Naive thymus-derived CD4-positive, alpha-beta T cell (primary cell): ENCODE measurements around the gene UGT2B10. TPM values are rescaled to one million over a fixed set of nuclear protein-coding genes. Genes with fewer than 3 reads are reported as not detected.
"Not testable (repeated sequence)": the region's sequence is repeated elsewhere in the genome, so short reads cannot be mapped to it uniquely, and the experiment has no call there.

ENCODE experiments used
- ATAC-seq: fragments of 150-1000 bp; cut with Tn5 transposase; 2 replicates; pipeline ENCODE4 v1.10.0; 2021; ENCODE audit warnings: mild to moderate bottlenecking, moderate library complexity
- CTCF ChIA-PET: fragments of 350-600 bp; sonication (Branson Sonifier 250); formaldehyde crosslinking; loops from one replicate; lab custom pipeline; 2021; ENCODE audit warnings: antibody characterized with exemption; lab: Charles Lee
- POLR2A ChIA-PET: fragments of 350-600 bp; sonication (Branson Sonifier 250); formaldehyde crosslinking; loops from one replicate; lab custom pipeline; 2021; ENCODE audit warnings: antibody characterized with exemption, inconsistent platforms; lab: Charles Lee
- DNase-seq, 9 donors: peaks; one replicate each; pipeline versions ENCODE4 v3.0.0 to v3.0.0-alpha.2; 2020 to 2022; ENCODE audit warnings: mixed read lengths in 1 of 9
- H3K27ac ChIP-seq: one replicate; pipeline ENCODE4 v1.7.0; 2013; ENCODE audit warnings: mild to moderate bottlenecking, low read depth, low read length, moderate library complexity
- H3K27me3 ChIP-seq, 2 donors: one replicate each; pipeline ENCODE4 v1.7.0; 2013; ENCODE audit warnings: low read length in 2 of 2, mild to moderate bottlenecking in 2 of 2, moderate library complexity in 2 of 2; ENCODE audit not compliant: control insufficient read depth in 2 of 2, insufficient read depth in 2 of 2
- H3K36me3 ChIP-seq, 3 experiments: 1 replicate in 2 of 3; 2 replicates in 1 of 3; pipeline ENCODE4 v1.7.0; 2013; ENCODE audit warnings: low read length in 3 of 3, mild to moderate bottlenecking in 3 of 3, moderate library complexity in 1 of 3; ENCODE audit not compliant: insufficient read depth in 3 of 3, control insufficient read depth in 2 of 3
- H3K4me1 ChIP-seq, 2 donors: one replicate each; pipeline ENCODE4 v1.7.0; 2013; ENCODE audit warnings: low read length in 2 of 2, mild to moderate bottlenecking in 2 of 2, moderate library complexity in 1 of 2; ENCODE audit not compliant: control insufficient read depth in 2 of 2, insufficient read depth in 2 of 2
- H3K4me3 ChIP-seq: 2 replicates; pipeline ENCODE4 v1.7.0; 2013; ENCODE audit warnings: mild to moderate bottlenecking, low read length
- H3K9me3 ChIP-seq, 3 experiments: 1 replicate in 2 of 3; 2 replicates in 1 of 3; pipeline ENCODE4 v1.7.0; 2013; ENCODE audit warnings: low read length in 3 of 3; ENCODE audit not compliant: control insufficient read depth in 2 of 3
- H3K27ac Mint-ChIP-seq, 9 donors: one replicate each; pipeline ENCODE4 v1.8.0; 2020 to 2022; ENCODE audit warnings: mixed read lengths in 9 of 9, mild to moderate bottlenecking in 8 of 9, moderate library complexity in 5 of 9, inconsistent platforms in 2 of 9
- H3K27me3 Mint-ChIP-seq, 5 donors: one replicate each; pipeline ENCODE4 v1.8.0; 2021 to 2022; ENCODE audit warnings: mixed read lengths in 5 of 5, mild to moderate bottlenecking in 1 of 5
- H3K36me3 Mint-ChIP-seq, 5 donors: one replicate each; pipeline ENCODE4 v1.8.0; 2020 to 2022; ENCODE audit warnings: mixed read lengths in 5 of 5, mild to moderate bottlenecking in 3 of 5, inconsistent platforms in 1 of 5
- H3K4me1 Mint-ChIP-seq, 7 donors: one replicate each; pipeline ENCODE4 v1.8.0; 2020 to 2022; ENCODE audit warnings: mixed read lengths in 7 of 7, mild to moderate bottlenecking in 3 of 7, inconsistent platforms in 1 of 7
- H3K4me3 Mint-ChIP-seq, 10 donors: one replicate each; pipeline ENCODE4 v1.8.0; 2020 to 2022; ENCODE audit warnings: mild to moderate bottlenecking in 10 of 10, mixed read lengths in 10 of 10, moderate library complexity in 6 of 10, inconsistent platforms in 2 of 10
- H3K9me3 Mint-ChIP-seq, 11 donors: one replicate each; pipeline ENCODE4 v1.8.0; 2020 to 2022; ENCODE audit warnings: mixed read lengths in 11 of 11, mild to moderate bottlenecking in 4 of 11, inconsistent platforms in 1 of 11, moderate library complexity in 1 of 11
- intact Hi-C, 2 donors: fragments of 100-400 bp; cut with micrococcal nuclease; formaldehyde crosslinking; loops; one replicate each; pipeline ENCODE4 v1.15.1; 2023
- polyA plus RNA-seq, 2 donors: library from polyadenylated mRNA; unstranded; fragments of 300-500 nt; fragmentation: Illumina TruSeq; gene quantifications; one replicate each; pipeline ENCODE4 v1.2.3, GENCODE V29; 2021
- total RNA-seq, 6 experiments: library from RNA in 5 of 6; stranded (reverse) in 5 of 6; gene quantifications; 1 replicate in 5 of 6; 2 replicates in 1 of 6; pipeline ENCODE4 v1.2.3 and lab custom pipeline; 2021 to 2026

The UGT2B10 gene
- total RNA-seq = not detected
- polyA plus RNA-seq = not detected
- total RNA-seq (lab: John Stamatoyannopoulos, UW) = not detected

GRCh38 chr4:68815617-68816409 lies at the start of gene UGT2B10:
UGT2B10 (plus strand) TSS chr4:68815994; CDS start chr4:68816020, 26 bp downstream.
- CTCF ChIA-PET, POLR2A ChIA-PET, H3K27me3 ChIP-seq, H3K27me3 Mint-ChIP-seq, DNase-seq, H3K4me1 Mint-ChIP-seq, intact Hi-C loops, H3K36me3 Mint-ChIP-seq, H3K9me3 Mint-ChIP-seq, H3K4me3 ChIP-seq, H3K27ac Mint-ChIP-seq, H3K4me1 ChIP-seq, H3K9me3 ChIP-seq, ATAC-seq, H3K27ac ChIP-seq, H3K36me3 ChIP-seq, H3K4me3 Mint-ChIP-seq: not testable (repeated sequence)

- CTCF ChIA-PET, H3K36me3 Mint-ChIP-seq, intact Hi-C loops: not testable (repeated sequence)
Measured at GRCh38 chr4:68771836-68772235, 44.0 kb upstream of the UGT2B10 start.

GRCh38 chr4:68773699-68774098 lies 42.1 kb upstream of the UGT2B10 start:
- H3K4me1 Mint-ChIP-seq = no peaks in the 10 kb centered on the region
- H3K27ac Mint-ChIP-seq = no peak overlapping the region
- Histone ChIP-seq H3K9me3 (no peaks in the 10 kb centered on the region), H3K4me3 (no peak overlapping the region), H3K36me3 (no peaks in the 10 kb centered on the region), H3K27ac (no peak overlapping the region), H3K27me3 (no peaks in the 10 kb centered on the region), H3K4me1 (no peaks in the 10 kb centered on the region)
- intact Hi-C loops = no loop called here
- DNase-seq (no peak), ATAC-seq (no peak)
- H3K27me3 Mint-ChIP-seq = peaks cover 0 to 10% (median 0%) of the 10 kb centered on the region in 5 donors
- H3K4me3 Mint-ChIP-seq = no peak overlapping the region
- peaks cover 0 to 14% (median 4%) of the 10 kb centered on the region in 11 donors for H3K9me3 Mint-ChIP-seq
- ChIA-PET POLR2A (no interaction called here), CTCF (no interaction called here)
- H3K36me3 Mint-ChIP-seq = no peaks in the 10 kb centered on the region

More at GRCh38 chr4:68771836-68772235, 44.0 kb upstream of the UGT2B10 start:
- H3K4me3 ChIP-seq, H3K27ac Mint-ChIP-seq, POLR2A ChIA-PET, DNase-seq, ATAC-seq, H3K27me3 ChIP-seq, H3K36me3 ChIP-seq, H3K9me3 ChIP-seq, H3K4me3 Mint-ChIP-seq, H3K4me1 ChIP-seq, H3K4me1 Mint-ChIP-seq, H3K27ac ChIP-seq: not testable (repeated sequence)
- Mint-ChIP-seq H3K27me3 (peaks cover 0 to 10% (median 0%) of the 10 kb centered on the region in 5 donors), H3K9me3 (peaks cover 0 to 16% (median 4%) of the 10 kb centered on the region in 11 donors)

- H3K4me3 Mint-ChIP-seq = no peak overlapping the region
- H3K27me3 ChIP-seq = no peaks in the 10 kb centered on the region
- no peak overlapping the region for H3K27ac ChIP-seq
- H3K9me3 Mint-ChIP-seq = peaks cover 4 to 41% (median 20%) of the 10 kb centered on the region in 11 donors
- no peaks in the 10 kb centered on the region for H3K4me1 Mint-ChIP-seq
- no peaks in the 10 kb centered on the region for H3K36me3 ChIP-seq
- no peak overlapping the region for H3K4me3 ChIP-seq
- DNase-seq (no peak), ATAC-seq (no peak)
- peaks cover 0 to 12% (median 0%) of the 10 kb centered on the region in 3 experiments for H3K9me3 ChIP-seq
- ChIA-PET CTCF (no interaction called here), POLR2A (no interaction called here)
- intact Hi-C loops = no loop called here
- H3K27me3 Mint-ChIP-seq = peaks cover 0 to 11% (median 0%) of the 10 kb centered on the region in 5 donors
- H3K4me1 ChIP-seq = no peaks in the 10 kb centered on the region
- H3K27ac Mint-ChIP-seq = no peak overlapping the region
- H3K36me3 Mint-ChIP-seq = peaks cover 0 to 9% (median 0%) of the 10 kb centered on the region in 5 donors
Measured at GRCh38 chr4:68780232-68780631, 35.6 kb upstream of the UGT2B10 start.

GRCh38 chr4:68797048-68797447 lies 18.7 kb upstream of the UGT2B10 start:
- Mint-ChIP-seq H3K4me3 (no peak overlapping the region), H3K4me1 (no peaks in the 10 kb centered on the region), H3K27me3 (no peaks in the 10 kb centered on the region), H3K9me3 (peaks cover 0 to 2% (median 0%) of the 10 kb centered on the region in 11 donors), H3K27ac (no peak overlapping the region), H3K36me3 (no peaks in the 10 kb centered on the region)
- Histone ChIP-seq H3K27ac (no peak overlapping the region), H3K36me3 (no peaks in the 10 kb centered on the region), H3K4me1 (no peaks in the 10 kb centered on the region), H3K4me3 (no peak overlapping the region), H3K27me3 (no peaks in the 10 kb centered on the region), H3K9me3 (no peaks in the 10 kb centered on the region)
- ATAC-seq (no peak), DNase-seq (no peak)
- POLR2A ChIA-PET = no interaction called here
- intact Hi-C loops = no loop called here
- CTCF ChIA-PET = no interaction called here

- Mint-ChIP-seq H3K4me3 (no peak overlapping the region), H3K27me3 (no peaks in the 10 kb centered on the region), H3K4me1 (no peaks in the 10 kb centered on the region), H3K36me3 (no peaks in the 10 kb centered on the region), H3K27ac (no peak overlapping the region), H3K9me3 (no peaks in the 10 kb centered on the region)
- intact Hi-C loops = no loop called here
- Histone ChIP-seq H3K36me3 (no peaks in the 10 kb centered on the region), H3K4me1 (no peaks in the 10 kb centered on the region), H3K27me3 (no peaks in the 10 kb centered on the region), H3K9me3 (no peaks in the 10 kb centered on the region), H3K4me3 (no peak overlapping the region), H3K27ac (no peak overlapping the region)
- DNase-seq (no peak), ATAC-seq (no peak)
- ChIA-PET POLR2A (no interaction called here), CTCF (no interaction called here)
Measured at GRCh38 chr4:68797618-68798017, 18.2 kb upstream of the UGT2B10 start.

- Histone ChIP-seq H3K27ac (no peak overlapping the region), H3K4me3 (no peak overlapping the region), H3K4me1 (no peaks in the 10 kb centered on the region), H3K9me3 (no peaks in the 10 kb centered on the region), H3K27me3 (no peaks in the 10 kb centered on the region), H3K36me3 (no peaks in the 10 kb centered on the region)
- Mint-ChIP-seq H3K27me3 (peaks cover 0 to 3% (median 0%) of the 10 kb centered on the region in 5 donors), H3K9me3 (peaks cover 0 to 7% (median 0%) of the 10 kb centered on the region in 11 donors), H3K36me3 (no peaks in the 10 kb centered on the region), H3K4me3 (no peak overlapping the region), H3K27ac (no peak overlapping the region), H3K4me1 (no peaks in the 10 kb centered on the region)
- ChIA-PET CTCF (no interaction called here), POLR2A (no interaction called here)
- intact Hi-C loops = no loop called here
- DNase-seq (no peak), ATAC-seq (no peak)
Measured at GRCh38 chr4:68803013-68803412, 12.8 kb upstream of the UGT2B10 start.
